Smooth muscle cell (in vitro differentiated cells): ENCODE measurements around the gene FGD6. TPM values are rescaled to one million over a fixed set of nuclear protein-coding genes. Genes with fewer than 3 reads are reported as not detected.

Source experiments
- DNase-seq: peaks from one replicate; lab custom pipeline; 2025; ENCODE audit not compliant: unreplicated experiment; lab: John Stamatoyannopoulos, UW
- H2AFZ ChIP-seq: fragments of 200-600 bp; sonication (generic); 2 replicates; pipeline ENCODE4 v1.6.0; 2016; ENCODE audit warnings: antibody characterized with exemption, low read depth, mild to moderate bottlenecking
- H3F3A ChIP-seq: fragments of 200-600 bp; sonication (generic); 2 replicates; pipeline ENCODE4 v1.6.0; 2017; ENCODE audit warnings: antibody characterized with exemption, low read depth
- H3K27ac ChIP-seq: fragments of 200-600 bp; sonication (generic); 2 replicates; pipeline ENCODE4 v1.5.1; 2016; ENCODE audit warnings: low read depth, mild to moderate bottlenecking
- H3K27me3 ChIP-seq: fragments of 200-600 bp; sonication (generic); 2 replicates; pipeline ENCODE4 v1.6.1; 2016; ENCODE audit warnings: low read depth, mild to moderate bottlenecking
- H3K36me3 ChIP-seq: fragments of 200-600 bp; sonication (generic); 2 replicates; pipeline ENCODE4 v1.5.1; 2016; ENCODE audit warnings: low read depth
- H3K4me1 ChIP-seq: fragments of 200-600 bp; sonication (generic); 2 replicates; pipeline ENCODE4 v1.5.1; 2016; ENCODE audit warnings: low read depth
- H3K4me2 ChIP-seq: fragments of 200-600 bp; sonication (generic); 2 replicates; pipeline ENCODE4 v1.6.0; 2016; ENCODE audit warnings: mild to moderate bottlenecking
- H3K4me3 ChIP-seq: fragments of 200-600 bp; sonication (generic); 2 replicates; pipeline ENCODE4 v1.5.1; 2016; ENCODE audit warnings: mild to moderate bottlenecking
- H3K79me2 ChIP-seq: fragments of 200-600 bp; sonication (generic); 2 replicates; pipeline ENCODE4 v1.6.0; 2016; ENCODE audit warnings: low read depth, mild to moderate bottlenecking
- H3K9ac ChIP-seq: fragments of 200-600 bp; sonication (generic); 2 replicates; pipeline ENCODE4 v1.6.0; 2016; ENCODE audit warnings: low read depth
- H3K9me3 ChIP-seq: fragments of 200-600 bp; sonication (generic); replicated peaks from 2 replicates; pipeline ENCODE4 v1.5.1; 2016; ENCODE audit warnings: low read depth
- H4K20me1 ChIP-seq: fragments of 200-600 bp; sonication (generic); 2 replicates; pipeline ENCODE4 v1.6.0; 2016; ENCODE audit warnings: low read depth
- CTCF ChIP-seq: fragments of 200-600 bp; sonication (generic); IDR thresholded peaks from 2 replicates; pipeline ENCODE4 v1.5.1; 2017; ENCODE audit warnings: borderline replicate concordance, mild to moderate bottlenecking, antibody characterized with exemption; ENCODE audit not compliant: insufficient read depth, poor library complexity, severe bottlenecking
- WGBS: methylation state at CpG from one replicate; pipeline ENCODE4 v1.1.7; 2016; ENCODE audit warnings: low lambda C conversion rate; 5-methylcytosine and 5-hydroxymethylcytosine counted together
- polyA plus RNA-seq: library from polyadenylated mRNA; unstranded; fragments of >200 nt; fragmentation: Nextera tagmentation; extraction: Ambion mirVana; gene quantifications from 2 replicates; pipeline ENCODE4 v1.2.1, GENCODE V29; 2016
- total RNA-seq: library from RNA; depleted of rRNA; stranded (reverse); fragments of >200 nt; gene quantifications from 2 replicates; pipeline ENCODE4 v1.2.3, GENCODE V29; 2014

Gene FGD6
- total and polyA plus RNA-seq, 2 experiments from 2014 or later, result 2.5 to 7.7 TPM

GRCh38 chr12:95150501-95150900 lies 66.8 kb downstream of the FGD6 start:
- TF ChIP-seq CTCF, result no peak
- H3K36me3 ChIP-seq, result no peaks in the 10 kb centered on the region
- WGBS, result 100% methylated on average over 1 of the region's 1 CpG
- no peak overlapping the region for H3K4me2 ChIP-seq
- no peaks in the 10 kb centered on the region for H3K9me3 ChIP-seq
- no peak overlapping the region for H3K27ac ChIP-seq
- H3K79me2 ChIP-seq, result no peaks in the 10 kb centered on the region
- H3K4me1 ChIP-seq, result no peaks in the 10 kb centered on the region
- no peaks in the 10 kb centered on the region for H3K27me3 ChIP-seq
- H4K20me1 ChIP-seq, result no peaks in the 10 kb centered on the region
- H3K4me3 ChIP-seq, result no peak overlapping the region
- no peak for DNase-seq
- H3F3A ChIP-seq, result no peaks in the 10 kb centered on the region
- H3K9ac ChIP-seq, result no peak overlapping the region
- no peak overlapping the region for H2AFZ ChIP-seq

GRCh38 chr12:95147866-95148265 lies 69.4 kb downstream of the FGD6 start:
- no peak overlapping the region for H2AFZ ChIP-seq
- no peaks in the 10 kb centered on the region for H3K4me1 ChIP-seq
- no peaks in the 10 kb centered on the region for H3K9me3 ChIP-seq
- no peak overlapping the region for H3K9ac ChIP-seq
- H3K27me3 ChIP-seq, result no peaks in the 10 kb centered on the region
- no peaks in the 10 kb centered on the region for H4K20me1 ChIP-seq
- no peak for DNase-seq
- H3F3A ChIP-seq, result no peaks in the 10 kb centered on the region
- no peak overlapping the region for H3K4me2 ChIP-seq
- TF ChIP-seq CTCF, result no peak
- H3K79me2 ChIP-seq, result no peaks in the 10 kb centered on the region
- peak overlapping the region; percentile 3 for H3K27ac ChIP-seq
- no peak overlapping the region for H3K4me3 ChIP-seq
- no peaks in the 10 kb centered on the region for H3K36me3 ChIP-seq

GRCh38 chr12:95146769-95147168 lies 70.5 kb downstream of the FGD6 start:
- no peaks in the 10 kb centered on the region for H3F3A ChIP-seq
- DNase-seq, result no peak
- no peak overlapping the region for H2AFZ ChIP-seq
- H4K20me1 ChIP-seq, result no peaks in the 10 kb centered on the region
- H3K9ac ChIP-seq, result no peak overlapping the region
- no peaks in the 10 kb centered on the region for H3K4me1 ChIP-seq
- H3K27me3 ChIP-seq, result no peaks in the 10 kb centered on the region
- H3K4me3 ChIP-seq, result no peak overlapping the region
- H3K79me2 ChIP-seq, result no peaks in the 10 kb centered on the region
- WGBS, result 97% methylated on average over 1 of the region's 1 CpG
- no peak overlapping the region for H3K4me2 ChIP-seq
- TF ChIP-seq CTCF, result no peak
- no peak overlapping the region for H3K27ac ChIP-seq
- no peaks in the 10 kb centered on the region for H3K36me3 ChIP-seq
- no peaks in the 10 kb centered on the region for H3K9me3 ChIP-seq

GRCh38 chr12:95143621-95144205 lies 73.6 kb downstream of the FGD6 start:
- no peak for TF ChIP-seq CTCF
- no peaks in the 10 kb centered on the region for H3K27me3 ChIP-seq
- H3K9me3 ChIP-seq, result no peaks in the 10 kb centered on the region
- no peaks in the 10 kb centered on the region for H3F3A ChIP-seq
- no peaks in the 10 kb centered on the region for H4K20me1 ChIP-seq
- H3K4me1 ChIP-seq, result no peaks in the 10 kb centered on the region
- H3K36me3 ChIP-seq, result no peaks in the 10 kb centered on the region
- no peak overlapping the region for H2AFZ ChIP-seq
- DNase-seq, result no peak
- no peak overlapping the region for H3K9ac ChIP-seq
- no peak overlapping the region for H3K4me2 ChIP-seq
- 43% methylated on average over 3 of the region's 3 CpGs for WGBS
- no peak overlapping the region for H3K4me3 ChIP-seq
- H3K27ac ChIP-seq, result no peak overlapping the region
- H3K79me2 ChIP-seq, result no peaks in the 10 kb centered on the region
